ENCODE results near the gene MYRIP.

Gene MYRIP

DNA sequence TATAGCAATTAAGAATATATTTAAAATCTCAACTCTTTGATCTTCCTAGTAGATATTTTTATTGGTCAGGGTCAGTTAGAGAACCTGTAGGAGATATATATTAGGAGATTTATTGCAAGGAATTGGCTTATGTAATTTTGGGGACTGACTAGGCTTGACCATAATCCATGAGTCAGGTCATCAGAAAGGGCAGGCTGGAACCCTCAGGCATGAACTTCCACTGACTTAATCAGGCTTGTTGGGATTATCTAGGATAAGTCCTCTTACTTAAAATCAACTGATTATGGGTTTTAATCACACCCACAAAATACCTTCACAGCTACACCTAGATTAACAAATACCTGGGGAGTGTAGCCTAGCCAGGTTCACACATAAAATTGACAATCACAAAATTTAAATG is 156.1 kb downstream of the MYRIP start:
- no peak for DNase-seq (ENCODE audit: low read depth in 2 of 3, low spot score in 1 of 3)

DNA sequence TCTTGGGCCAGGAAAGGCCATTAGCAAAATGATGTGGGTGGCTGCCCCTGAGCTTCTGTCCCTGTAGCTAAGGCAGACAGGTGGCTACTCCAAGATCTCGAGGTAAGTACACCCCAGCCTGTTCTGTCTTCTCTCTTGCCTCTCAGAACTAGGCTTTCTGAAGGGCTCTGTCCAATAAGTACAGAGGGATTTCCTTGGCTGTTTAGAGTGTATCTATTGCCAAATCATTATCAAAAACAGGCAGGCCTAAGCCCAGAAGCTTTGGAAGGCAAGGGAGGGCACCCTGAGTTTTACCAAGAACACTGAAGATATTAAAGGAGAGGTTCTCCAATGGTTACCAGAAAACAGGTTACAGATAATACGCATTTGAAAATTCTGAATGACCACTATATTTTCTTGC is 156.6 kb downstream of the MYRIP start:
- no peak for DNase-seq (ENCODE audit: low read depth in 2 of 3, low spot score in 1 of 3)

DNA sequence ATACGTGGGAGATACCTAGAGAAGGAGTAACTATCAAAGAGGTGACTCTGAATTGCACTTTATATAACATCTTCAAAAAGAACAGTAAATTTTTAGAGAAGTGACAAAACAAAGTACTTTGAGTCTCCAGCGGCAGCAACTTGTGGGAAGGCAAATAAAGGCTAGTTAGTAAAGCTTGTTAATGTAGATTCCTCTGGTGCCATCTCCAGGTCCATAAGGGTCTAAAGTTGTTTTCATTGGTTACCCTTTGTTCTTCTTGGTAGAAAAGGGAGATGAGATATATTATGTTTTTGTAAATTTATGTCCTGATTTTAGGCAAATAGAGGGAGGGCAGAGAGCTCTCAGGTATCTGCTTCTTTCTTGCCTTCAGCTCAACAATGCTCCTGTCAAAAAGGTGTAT is 161.6 kb downstream of the MYRIP start:
- DNase-seq (ENCODE audit: low read depth in 2 of 3, low spot score in 1 of 3) = no peak

GRCh38 chr3:39971559-39972031 is 162.2 kb downstream of the MYRIP start:
- DNase-seq (ENCODE audit: low read depth in 2 of 3, low spot score in 1 of 3) = no peak

DNA sequence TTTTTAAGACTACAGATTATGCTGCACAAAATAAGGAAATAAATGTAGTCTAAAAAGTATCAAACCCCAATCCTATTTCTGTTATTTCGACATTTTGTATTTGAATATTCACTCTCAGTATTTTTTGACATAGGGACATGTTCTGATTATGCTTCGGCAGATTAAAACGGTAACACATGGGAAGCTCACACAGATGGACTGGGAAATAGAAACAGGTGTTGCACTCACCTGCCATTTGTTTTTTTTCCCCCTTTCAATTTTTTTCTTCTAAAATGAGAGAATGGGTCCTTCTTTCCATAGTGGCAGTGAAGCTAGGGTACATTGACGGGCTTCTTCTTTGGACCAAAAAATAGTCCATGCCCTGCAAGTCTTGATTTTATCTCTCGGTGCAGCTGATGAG is 163.1 kb downstream of the MYRIP start:
- no peak for DNase-seq (ENCODE audit: low read depth in 2 of 3, low spot score in 1 of 3)

DNA sequence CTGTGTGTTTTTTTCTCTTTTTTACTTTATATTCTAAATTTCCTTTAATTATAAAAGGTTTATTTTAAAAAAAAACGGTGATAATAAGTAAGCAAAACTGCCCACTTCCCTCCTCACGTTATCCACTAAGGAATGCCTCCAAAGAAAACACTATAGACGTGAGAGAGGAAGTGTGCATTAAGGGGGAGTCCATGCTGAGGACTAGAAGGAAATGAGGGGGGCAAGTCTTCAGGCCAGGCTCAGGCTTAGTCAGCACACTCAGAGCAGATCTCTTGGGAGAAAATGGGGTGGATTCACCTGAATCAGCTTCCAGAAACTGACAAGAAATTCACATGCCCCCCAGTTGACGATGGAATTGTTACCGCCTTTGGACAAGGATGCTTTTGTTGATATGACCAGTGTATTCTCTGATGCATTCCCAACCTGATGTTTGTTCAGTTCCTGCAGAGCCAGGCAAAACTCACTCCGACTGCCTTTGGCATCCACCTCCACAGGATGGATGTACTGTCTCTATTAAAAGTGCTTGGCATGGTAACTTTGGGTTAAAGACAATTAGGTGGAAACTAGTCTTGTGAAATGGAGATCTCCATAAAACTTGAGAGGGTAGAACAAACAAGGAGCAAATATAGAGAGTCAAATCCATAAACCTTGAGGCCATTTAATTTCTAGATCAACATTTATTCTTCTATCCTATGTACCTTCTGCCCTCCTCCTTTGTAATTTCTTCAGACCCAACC is 167.8 kb downstream of the MYRIP start:
- DNase-seq (ENCODE audit: low read depth in 2 of 3, low spot score in 1 of 3) = no peak

GRCh38 chr3:39978308-39978707 is 168.9 kb downstream of the MYRIP start:
- DNase-seq (ENCODE audit: low read depth in 2 of 3, low spot score in 1 of 3) = no peak

DNA sequence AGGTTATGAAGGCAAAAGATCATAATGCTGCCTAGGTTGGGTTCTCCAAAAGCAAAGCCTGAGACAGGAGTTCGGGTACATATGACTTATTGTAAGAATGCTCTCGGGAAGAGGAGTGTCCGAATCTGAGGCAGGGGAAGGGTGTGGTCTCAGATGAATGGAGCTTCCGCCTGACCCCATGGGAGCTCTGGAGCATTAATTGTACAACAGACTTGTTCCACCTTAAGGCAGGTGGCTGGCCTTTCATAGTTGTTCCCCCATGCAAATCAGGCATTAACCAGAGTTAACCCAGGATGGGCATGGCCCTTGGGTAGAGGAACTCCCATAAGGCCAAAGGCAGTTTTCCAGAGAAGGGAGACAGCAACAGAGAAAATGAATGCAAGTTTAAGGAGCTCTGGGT is 170.6 kb downstream of the MYRIP start:
- DNase-seq (ENCODE audit: low read depth in 2 of 3, low spot score in 1 of 3) = no peak

DNA sequence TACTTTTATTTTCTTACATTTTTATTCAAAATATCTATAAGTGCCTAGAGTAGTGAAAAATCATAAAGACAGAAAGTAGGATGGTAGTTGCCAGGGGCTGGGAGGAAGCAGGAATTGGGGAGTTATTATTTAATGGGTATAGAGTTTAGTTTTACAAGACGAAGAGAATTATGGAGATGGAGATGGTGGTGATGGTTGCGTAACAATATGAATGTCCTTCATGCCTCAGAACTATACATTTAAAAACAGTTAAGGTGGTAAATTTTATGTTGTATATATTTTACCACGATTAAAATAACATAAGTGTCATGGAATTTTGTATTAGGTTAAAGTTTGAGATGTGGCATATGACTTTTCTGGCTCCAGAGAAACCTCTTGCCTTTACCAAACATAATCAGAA is 171.4 kb downstream of the MYRIP start:
- no peak for DNase-seq (ENCODE audit: low read depth in 2 of 3, low spot score in 1 of 3)

DNA sequence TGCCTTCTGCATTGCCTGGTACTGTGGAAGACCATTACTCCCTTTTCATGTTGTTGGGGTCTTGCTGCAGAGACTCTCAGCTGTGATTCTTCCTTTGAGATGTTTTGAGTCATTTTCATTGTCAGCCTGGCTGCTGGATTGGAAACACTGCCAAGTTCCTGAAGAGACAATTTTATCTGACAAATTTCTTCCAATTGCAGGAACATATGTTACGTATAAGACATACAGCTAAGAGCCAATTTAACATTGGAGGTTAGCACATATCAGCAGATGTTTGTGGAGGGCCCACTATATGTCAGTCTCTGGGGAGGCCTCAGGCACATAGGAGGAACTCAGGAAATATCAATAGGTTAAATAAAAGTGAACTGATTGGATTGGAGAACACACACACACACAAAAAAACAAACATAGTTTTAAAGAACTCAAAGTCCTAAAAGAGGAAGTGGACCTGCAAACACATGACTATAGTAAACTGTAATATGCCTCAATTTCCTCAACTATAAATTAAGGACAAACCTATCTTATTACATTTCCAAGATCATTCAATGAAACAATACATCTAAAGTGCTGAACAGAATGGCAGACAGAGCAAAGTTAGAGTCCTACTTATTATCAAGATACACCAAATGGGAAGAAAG is 172.3 kb downstream of the MYRIP start:
- DNase-seq (ENCODE audit: low read depth in 2 of 3, low spot score in 1 of 3) = no peak

GRCh38 chr3:39982665-39983357 is 173.4 kb downstream of the MYRIP start:
- DNase-seq (ENCODE audit: low read depth in 2 of 3, low spot score in 1 of 3) = no peak

GRCh38 chr3:39989746-39990145 is 180.3 kb downstream of the MYRIP start:
- DNase-seq (ENCODE audit: low read depth in 2 of 3, low spot score in 1 of 3) = no peak

GRCh38 chr3:39990532-39990931 is 181.1 kb downstream of the MYRIP start:
- peak in 1 of 3 donors; percentile 27 for DNase-seq (ENCODE audit: low read depth in 2 of 3, low spot score in 1 of 3)

DNA sequence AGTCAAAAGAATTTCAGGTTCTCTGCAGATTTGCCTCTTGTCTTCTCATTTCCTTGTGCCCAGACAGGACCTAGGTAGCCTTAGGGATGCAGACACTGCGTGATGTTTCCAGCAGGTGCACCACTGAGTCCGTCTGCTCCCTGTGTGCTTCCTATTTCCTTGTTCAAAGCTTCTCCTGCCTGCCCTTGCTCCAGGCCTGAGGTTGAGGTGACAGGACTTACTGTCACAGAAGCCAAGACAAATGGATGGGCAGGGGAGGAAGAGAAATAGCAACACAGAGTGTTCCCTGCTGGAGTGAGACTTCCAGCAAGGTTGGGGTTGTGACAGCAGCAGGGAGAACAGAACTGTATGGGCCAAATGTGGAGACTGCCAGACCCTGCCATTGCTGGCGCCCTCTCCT is 199.4 kb downstream of the MYRIP start:
- DNase-seq (ENCODE audit: low read depth in 2 of 3, low spot score in 1 of 3) = no peak

GRCh38 chr3:40009991-40010390 is 200.6 kb downstream of the MYRIP start:
- no peak for DNase-seq (ENCODE audit: low read depth in 2 of 3, low spot score in 1 of 3)

GRCh38 chr3:40012381-40012780 is 203.0 kb downstream of the MYRIP start:
- no peak for DNase-seq (ENCODE audit: low read depth in 2 of 3, low spot score in 1 of 3)

DNA sequence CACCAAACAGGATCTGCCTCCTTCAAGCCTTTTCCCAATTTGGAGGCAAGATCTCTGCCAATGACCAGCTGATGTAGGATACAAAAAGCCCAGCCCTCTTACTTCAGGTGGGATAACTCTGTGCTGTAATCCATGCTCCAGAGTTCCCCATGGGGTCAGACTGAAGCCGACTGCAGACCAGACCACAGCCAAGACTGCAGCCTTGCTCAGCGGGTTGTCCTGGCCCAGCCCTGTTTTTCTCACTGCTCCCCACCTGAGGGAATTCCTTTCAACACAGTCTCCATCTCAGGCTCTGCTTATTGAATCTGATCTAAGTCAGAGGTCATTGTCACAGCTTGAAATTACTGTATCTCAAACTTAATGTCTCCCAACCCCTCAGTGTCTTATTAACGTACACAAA is 207.0 kb downstream of the MYRIP start:
- DNase-seq (ENCODE audit: low read depth in 2 of 3, low spot score in 1 of 3) = no peak

DNA sequence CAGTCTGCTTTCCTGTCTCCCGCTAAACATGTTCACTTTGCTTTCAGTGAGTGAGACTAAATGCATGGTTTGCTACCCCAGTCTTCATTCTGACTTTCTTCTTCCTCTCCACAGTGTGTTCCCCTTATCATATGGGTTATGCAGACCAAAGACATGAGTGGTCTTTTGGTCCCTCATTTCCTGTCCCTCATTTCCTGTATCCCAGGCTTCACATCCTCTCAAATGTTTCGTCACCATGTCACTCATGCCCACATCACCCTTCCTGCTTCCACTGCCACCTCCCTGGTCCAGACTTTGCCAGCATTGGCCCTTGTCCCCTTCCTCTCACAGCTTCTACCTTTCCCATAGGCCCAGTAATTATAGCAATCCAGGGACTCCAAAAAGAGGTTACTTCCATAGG is 209.0 kb downstream of the MYRIP start:
- DNase-seq (ENCODE audit: low read depth in 2 of 3, low spot score in 1 of 3) = no peak

- DNase-seq (ENCODE audit: low read depth in 2 of 3, low spot score in 1 of 3) = no peak
Observed at GRCh38 chr3:40019376-40019775, 210.0 kb downstream of the MYRIP start.

GRCh38 chr3:40020689-40021088 is 211.3 kb downstream of the MYRIP start:
- DNase-seq (ENCODE audit: low read depth in 2 of 3, low spot score in 1 of 3) = no peak

DNA sequence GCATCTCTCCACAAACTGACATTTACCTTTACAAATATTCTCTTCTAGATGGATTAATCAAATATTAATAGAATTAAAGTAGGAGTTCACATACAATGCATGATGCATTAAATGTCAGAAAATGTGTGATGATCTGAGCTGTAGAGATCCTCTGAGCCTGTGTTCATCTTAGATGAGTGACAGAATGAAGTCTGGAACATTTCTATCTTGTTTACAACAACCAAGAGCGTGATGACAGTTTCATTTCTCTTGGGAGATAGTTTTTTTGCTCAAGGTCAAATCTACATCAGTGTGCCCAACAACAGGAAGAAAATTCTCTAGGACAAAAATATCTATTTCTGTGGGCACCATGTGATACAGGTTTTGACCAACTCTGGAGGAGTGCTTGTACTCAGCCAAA is 211.9 kb downstream of the MYRIP start:
- no peak for DNase-seq (ENCODE audit: low read depth in 2 of 3, low spot score in 1 of 3)

DNA sequence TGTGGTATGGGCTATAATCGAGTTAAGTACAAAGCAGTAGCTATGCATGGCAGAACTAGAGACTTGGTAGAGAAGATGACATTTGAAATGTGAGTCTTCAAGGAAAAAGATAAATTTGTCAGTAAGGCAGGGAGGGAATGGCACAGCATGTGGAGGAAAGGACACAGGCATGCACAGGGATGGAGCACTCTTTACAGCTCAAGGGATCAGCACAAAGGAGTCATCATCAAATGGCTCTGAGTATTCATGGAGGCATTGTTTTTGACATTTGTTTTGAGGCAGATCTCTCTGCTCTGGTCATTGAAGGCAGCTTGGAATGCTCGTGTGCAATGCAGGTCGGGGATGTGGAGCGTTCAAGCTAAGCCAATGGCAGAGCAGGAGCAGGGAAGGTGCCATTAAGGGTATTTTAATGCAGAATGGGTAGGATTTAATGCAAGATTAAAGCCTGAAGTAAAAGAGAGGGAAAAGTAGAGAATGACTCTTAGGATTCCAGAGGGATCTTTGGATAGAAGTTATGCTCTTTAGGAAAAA is 213.0 kb downstream of the MYRIP start:
- no peak for DNase-seq (ENCODE audit: low read depth in 2 of 3, low spot score in 1 of 3)

Measured in stimulated activated CD4-positive, alpha-beta T cell treated with anti-CD3 and anti-CD28 coated beads, Interleukin-12 subunit alpha, Interleukin-12 subunit beta, amount 100 ng/mL, for 48 hours (primary cell).